GM23338 (cell line): ENCODE results near the gene ITGB2. TPM values are rescaled to one million over a fixed set of nuclear protein-coding genes. Genes with fewer than 3 reads are reported as not detected.
"Not testable (repeated sequence)": the region's sequence is repeated elsewhere in the genome, so short reads cannot be mapped to it uniquely, and the experiment has no call there.

ENCODE experiments used
- ATAC-seq: fragments of 200-7000 bp; cut with Tn5 transposase; 3 replicates; pipeline ENCODE4 v1.9.1; 2020
- DNase-seq: peaks from one replicate; pipeline ENCODE4 v3.0.0-alpha.2; 2015; ENCODE audit warnings: low spot score
- H2AFZ ChIP-seq: fragments of 200-600 bp; sonication (generic); 2 replicates; pipeline ENCODE4 v1.8.0; 2016; ENCODE audit warnings: antibody characterized with exemption, mild to moderate bottlenecking, moderate library complexity
- H3F3A ChIP-seq: fragments of 200-600 bp; sonication (generic); replicated peaks from 2 replicates; pipeline ENCODE4 v1.8.0; 2017; ENCODE audit warnings: antibody characterized with exemption, mixed run types, low read depth
- H3K27ac ChIP-seq: fragments of 200-600 bp; sonication (generic); 2 replicates; pipeline ENCODE4 v1.6.1; 2016; ENCODE audit warnings: low read depth
- H3K27me3 ChIP-seq: fragments of 200-600 bp; sonication (generic); 2 replicates; pipeline ENCODE4 v1.8.0; 2016; ENCODE audit warnings: mild to moderate bottlenecking, mixed run types, moderate library complexity; ENCODE audit not compliant: insufficient read depth
- H3K36me3 ChIP-seq: fragments of 200-600 bp; sonication (generic); 2 replicates; pipeline ENCODE4 v1.8.0; 2016; ENCODE audit warnings: mild to moderate bottlenecking; ENCODE audit not compliant: insufficient read depth
- H3K4me1 ChIP-seq: fragments of 200-600 bp; sonication (generic); 2 replicates; pipeline ENCODE4 v1.8.0; 2016; ENCODE audit warnings: mild to moderate bottlenecking, moderate library complexity; ENCODE audit not compliant: insufficient read depth
- H3K4me2 ChIP-seq: fragments of 200-600 bp; sonication (generic); 2 replicates; pipeline ENCODE4 v1.7.1; 2017; ENCODE audit warnings: mixed run types
- H3K4me3 ChIP-seq: fragments of 200-600 bp; sonication (generic); 2 replicates; pipeline ENCODE4 v1.6.1; 2016; ENCODE audit warnings: mixed run types
- H3K79me2 ChIP-seq: fragments of 200-600 bp; sonication (generic); replicated peaks from 2 replicates; pipeline ENCODE4 v1.8.0; 2017; ENCODE audit warnings: mild to moderate bottlenecking; ENCODE audit not compliant: insufficient read depth
- H3K9me2 ChIP-seq: fragments of 200-600 bp; sonication (generic); 2 replicates; pipeline ENCODE4 v1.8.0; 2017; ENCODE audit not compliant: insufficient read depth
- H4K20me1 ChIP-seq: fragments of 200-600 bp; sonication (generic); replicated peaks from 2 replicates; pipeline ENCODE4 v1.8.0; 2017; ENCODE audit warnings: mild to moderate bottlenecking; ENCODE audit not compliant: insufficient read depth
- H3K27ac Mint-ChIP-seq: 2 replicates; pipeline ENCODE4 v1.8.0; 2020; ENCODE audit warnings: inconsistent platforms, mild to moderate bottlenecking, moderate library complexity, mixed read lengths
- H3K27me3 Mint-ChIP-seq: 3 replicates; pipeline ENCODE4 v1.8.0; 2022; ENCODE audit warnings: low read depth, mild to moderate bottlenecking, moderate library complexity, mixed read lengths, inconsistent platforms; ENCODE audit not compliant: insufficient read depth, poor library complexity
- H3K36me3 Mint-ChIP-seq: 3 replicates; pipeline ENCODE4 v1.8.0; 2021; ENCODE audit warnings: low read depth, mild to moderate bottlenecking, inconsistent platforms, moderate library complexity, mixed read lengths
- H3K4me1 Mint-ChIP-seq: 3 replicates; pipeline ENCODE4 v1.8.0; 2020; ENCODE audit warnings: mild to moderate bottlenecking, inconsistent platforms, mixed read lengths
- H3K4me3 Mint-ChIP-seq: 3 replicates; pipeline ENCODE4 v1.8.0; 2021; ENCODE audit warnings: moderate library complexity, mild to moderate bottlenecking, inconsistent platforms, mixed read lengths
- H3K9me3 Mint-ChIP-seq: 3 replicates; pipeline ENCODE4 v1.8.0; 2020; ENCODE audit warnings: moderate library complexity, mild to moderate bottlenecking, inconsistent platforms, mixed read lengths
- CTCF ChIP-seq, 2 experiments: fragments of 200-600 bp in 1 of 2; sonication (generic) in 1 of 2; conservative IDR thresholded peaks; 2 replicates each; pipeline versions ENCODE4 v1.5.1 to v1.6.1; 2016 to 2017; ENCODE audit warnings: antibody characterized with exemption in 2 of 2, low read depth in 2 of 2, mild to moderate bottlenecking in 2 of 2, moderate library complexity in 1 of 2
- ETS1 ChIP-seq: IDR thresholded peaks from 2 replicates; pipeline ENCODE4 v1.6.1; 2016; ENCODE audit warnings: antibody characterized with exemption
- EZH2 ChIP-seq: fragments of 200-600 bp; sonication (generic); IDR thresholded peaks from one replicate; pipeline ENCODE4 v1.8.0; 2017; ENCODE audit warnings: antibody characterized with exemption, mild to moderate bottlenecking, low read depth; ENCODE audit not compliant: unreplicated experiment
- EZH2phosphoT487 ChIP-seq: fragments of 200-600 bp; sonication (generic); IDR thresholded peaks from one replicate; pipeline ENCODE4 v1.8.1; 2018; ENCODE audit warnings: antibody characterized with exemption; ENCODE audit not compliant: unreplicated experiment
- JUNB ChIP-seq: IDR thresholded peaks from one replicate; pipeline ENCODE4 v1.6.1; 2016; ENCODE audit warnings: antibody characterized with exemption; ENCODE audit not compliant: unreplicated experiment
- REST ChIP-seq: IDR thresholded peaks from one replicate; pipeline ENCODE4 v1.6.1; 2018; ENCODE audit warnings: antibody characterized with exemption; ENCODE audit not compliant: unreplicated experiment
- STAT1 ChIP-seq: IDR thresholded peaks from one replicate; pipeline ENCODE4 v1.6.1; 2016; ENCODE audit warnings: antibody characterized with exemption; ENCODE audit not compliant: unreplicated experiment
- ZNF114 ChIP-seq: fragments of 250-450 bp; sonication (Bioruptor Pico); IDR thresholded peaks from 2 replicates; pipeline ENCODE4 v1.5.0; 2020; ENCODE audit warnings: mild to moderate bottlenecking, moderate library complexity
- ZNF331 ChIP-seq: fragments of 250-450 bp; sonication (Bioruptor Pico); IDR thresholded peaks from 2 replicates; pipeline ENCODE4 v1.5.0; 2020; ENCODE audit warnings: low read depth, mild to moderate bottlenecking, moderate library complexity
- polyA plus RNA-seq: library from polyadenylated mRNA; unstranded; fragments of >200 nt; fragmentation: Nextera tagmentation; extraction: Ambion mirVana; gene quantifications from 2 replicates; pipeline ENCODE4 v1.2.1, GENCODE V29; 2016
- total RNA-seq: library from RNA; depleted of rRNA; stranded (reverse); fragments of >200 nt; shearing (Covaris generic); gene quantifications from 2 replicates; pipeline ENCODE4 v1.2.3, GENCODE V29; 2014

The ITGB2 gene
- total and polyA plus RNA-seq, 2 experiments from 2014 or later, result 0.44 to 0.63 TPM

- H3K4me1 ChIP-seq, H3K79me2 ChIP-seq, H3K27ac ChIP-seq, H3K4me2 ChIP-seq, H3K4me3 ChIP-seq, H3K27ac Mint-ChIP-seq, H3K36me3 ChIP-seq, H3K36me3 Mint-ChIP-seq, ATAC-seq, DNase-seq, H2AFZ ChIP-seq, H3K9me2 ChIP-seq, H3F3A ChIP-seq, H3K9me3 Mint-ChIP-seq, H3K4me3 Mint-ChIP-seq, H3K4me1 Mint-ChIP-seq, H4K20me1 ChIP-seq: not testable (repeated sequence)
- H3K27me3 ChIP-seq, result peaks cover 11% of the 10 kb centered on the region; the same call in 1 of the 2 replicates
- H3K27me3 Mint-ChIP-seq, result peaks cover 38% of the 10 kb centered on the region
Observed at GRCh38 chr21:44912506-44913412, 7.9 kb downstream of the ITGB2 start.

GRCh38 chr21:44912158-44912473, 8.6 kb downstream of the ITGB2 start:
- no peak overlapping the region for H3K27ac Mint-ChIP-seq
- no peaks in the 10 kb centered on the region for H3K79me2 ChIP-seq
- no peak overlapping the region for H3K4me3 Mint-ChIP-seq
- no peak for TF ChIP-seq EZH2
- TF ChIP-seq CTCF (conservative IDR thresholded peaks at IDR 0.05; ENCODE audit: low read depth in 2 of 2), result no peak
- no peak for TF ChIP-seq STAT1
- TF ChIP-seq REST, result no peak
- TF ChIP-seq ETS1, result no peak
- no peak for TF ChIP-seq ZNF114 (CRISPR knock-in tag)
- no peak for TF ChIP-seq ZNF331 (CRISPR knock-in tag)
- no peak for TF ChIP-seq JUNB
- TF ChIP-seq EZH2phosphoT487, result no peak

More at GRCh38 chr21:44912158-44912473, 8.6 kb downstream of the ITGB2 start:
- H3K9me2 ChIP-seq, result no peaks in the 10 kb centered on the region
- no peaks in the 10 kb centered on the region for H4K20me1 ChIP-seq
- no peaks in the 10 kb centered on the region for H3K36me3 Mint-ChIP-seq
- no peaks in the 10 kb centered on the region for H3K36me3 ChIP-seq
- H3K27ac ChIP-seq, result no peak overlapping the region
- no peaks in the 10 kb centered on the region for H3F3A ChIP-seq
- no peaks in the 10 kb centered on the region for H3K4me1 ChIP-seq
- no peak overlapping the region for H3K4me2 ChIP-seq
- no peak for ATAC-seq
- H3K27me3 Mint-ChIP-seq, result peaks cover 37% of the 10 kb centered on the region
- no peak overlapping the region for H3K4me3 ChIP-seq
- peaks cover 4% of the 10 kb centered on the region; the same call in 1 of the 2 replicates for H3K27me3 ChIP-seq
- peaks cover 8% of the 10 kb centered on the region for H3K4me1 Mint-ChIP-seq
- DNase-seq, result no peak
- H3K9me3 Mint-ChIP-seq, result no peaks in the 10 kb centered on the region
- H2AFZ ChIP-seq, result no peak overlapping the region
